Caco-2 (cell line): ENCODE measurements around the gene RAI1. TPM values are rescaled to one million over a fixed set of nuclear protein-coding genes. Genes with fewer than 3 reads are reported as not detected.

ENCODE experiments used
- BruUV-seq: library from RNA; stranded (reverse); fragments of 400-500 nt; replicated peaks from 2 replicates; lab custom pipeline; 2021; lab: Mats Ljungman, UMichigan
- CTCF ChIA-PET: fragments of 300-600 bp; sonication (Branson Sonifier 250); formaldehyde crosslinking; loops from one replicate; lab custom pipeline; 2022; ENCODE audit warnings: antibody characterized with exemption; lab: Charles Lee
- POLR2A ChIA-PET: fragments of 300-600 bp; sonication (Branson Sonifier 250); formaldehyde crosslinking; loops from one replicate; lab custom pipeline; 2022; ENCODE audit warnings: antibody characterized with exemption; lab: Charles Lee
- DNase-seq, 2 experiments: peaks; one replicate each; pipeline versions ENCODE4 v3.0.0 to v3.0.0-alpha.2; 2020 to 2022
- H3K27me3 ChIP-seq: replicated peaks from 2 replicates; pipeline ENCODE4 v1.6.0; 2011; ENCODE audit warnings: low read length; ENCODE audit not compliant: control insufficient read depth, insufficient read depth
- H3K36me3 ChIP-seq: 2 replicates; pipeline ENCODE4 v1.5.1; 2011; ENCODE audit warnings: low read length; ENCODE audit not compliant: control insufficient read depth, insufficient read depth
- H3K4me1 ChIP-seq: fragments of 250-450 bp; sonication (Bioruptor Pico); 2 replicates; pipeline ENCODE4 v1.5.1; 2020; ENCODE audit warnings: mild to moderate bottlenecking
- H3K4me3 ChIP-seq: 2 replicates; pipeline ENCODE4 v1.5.1; 2011; ENCODE audit warnings: low read depth, mild to moderate bottlenecking, control low read depth, low read length
- H3K9me3 ChIP-seq: fragments of 250-450 bp; sonication (Bioruptor Pico); 2 replicates; pipeline ENCODE4 v1.5.1; 2020; ENCODE audit warnings: mild to moderate bottlenecking, moderate library complexity
- H3K27ac Mint-ChIP-seq: one replicate; pipeline ENCODE4 v1.8.0; 2022; ENCODE audit warnings: mixed read lengths; ENCODE audit not compliant: unreplicated experiment
- H3K27me3 Mint-ChIP-seq: one replicate; pipeline ENCODE4 v1.8.0; 2022; ENCODE audit warnings: mixed read lengths; ENCODE audit not compliant: insufficient read depth, unreplicated experiment
- H3K36me3 Mint-ChIP-seq: one replicate; pipeline ENCODE4 v1.8.0; 2022; ENCODE audit warnings: mild to moderate bottlenecking, mixed read lengths; ENCODE audit not compliant: insufficient read depth, unreplicated experiment
- H3K4me1 Mint-ChIP-seq: one replicate; pipeline ENCODE4 v1.8.0; 2022; ENCODE audit warnings: low read depth, mixed read lengths; ENCODE audit not compliant: unreplicated experiment
- H3K4me3 Mint-ChIP-seq: one replicate; pipeline ENCODE4 v1.8.0; 2022; ENCODE audit warnings: mild to moderate bottlenecking, moderate library complexity, mixed read lengths; ENCODE audit not compliant: unreplicated experiment
- H3K9me3 Mint-ChIP-seq: one replicate; pipeline ENCODE4 v1.8.0; 2022; ENCODE audit warnings: mixed read lengths; ENCODE audit not compliant: unreplicated experiment
- CTCF ChIP-seq, 2 experiments: fragments of 200-600 bp in 1 of 2; IDR thresholded peaks; 1 replicate in 1 of 2; 2 replicates in 1 of 2; pipeline versions ENCODE4 v1.5.1 to v1.8.0; 2011 to 2022; ENCODE audit warnings: antibody characterized with exemption in 1 of 2, control low read depth in 1 of 2, inconsistent platforms in 1 of 2, low read depth in 1 of 2, low read length in 1 of 2, mild to moderate bottlenecking in 1 of 2, moderate library complexity in 1 of 2; ENCODE audit not compliant: insufficient read depth in 1 of 2, severe bottlenecking in 1 of 2, unreplicated experiment in 1 of 2
- intact Hi-C: fragments of 100-400 bp; cut with micrococcal nuclease; formaldehyde crosslinking; loops from one replicate; pipeline ENCODE4 v1.10.0; 2022; ENCODE audit not compliant: unreplicated experiment
- total RNA-seq: library from RNA; stranded (reverse); gene quantifications from 2 replicates; pipeline ENCODE4 v1.2.3, GENCODE V29; 2022

RAI1 gene
- total RNA-seq, 1 experiment from 2014 or later, result 44.3 TPM

GRCh38 chr17:17760872-17761550, 79.8 kb downstream of the RAI1 start:
- no peaks in the 10 kb centered on the region for H3K4me1 ChIP-seq
- CTCF ChIA-PET, result no interaction called here
- H3K4me3 Mint-ChIP-seq, result no peak overlapping the region
- H3K9me3 Mint-ChIP-seq, result no peaks in the 10 kb centered on the region
- peaks cover 1% of the 10 kb centered on the region; the same call in 1 of the 2 replicates for H3K36me3 ChIP-seq
- H3K27me3 ChIP-seq, result no peaks in the 10 kb centered on the region
- no peaks in the 10 kb centered on the region for H3K9me3 ChIP-seq
- H3K36me3 Mint-ChIP-seq, result peaks cover 26% of the 10 kb centered on the region
- DNase-seq, result no peak
- no peak overlapping the region for H3K4me3 ChIP-seq
- no peak for TF ChIP-seq CTCF (IDR thresholded peaks at IDR 0.05; ENCODE audit: insufficient read depth in 1 of 2, low read depth in 1 of 2, low read length in 1 of 2, severe bottlenecking in 1 of 2, unreplicated experiment in 1 of 2)
- no peaks in the 10 kb centered on the region for H3K27me3 Mint-ChIP-seq
- POLR2A ChIA-PET, result no interaction called here
- intact Hi-C loops, result no loop called here
- H3K27ac Mint-ChIP-seq, result no peak overlapping the region
- BruUV-seq, result no TSS peak
- no peaks in the 10 kb centered on the region for H3K4me1 Mint-ChIP-seq

GRCh38 chr17:17761894-17762743, 80.9 kb downstream of the RAI1 start:
- H3K4me1 Mint-ChIP-seq, result no peaks in the 10 kb centered on the region
- no TSS peak for BruUV-seq
- intact Hi-C loops, result no loop called here
- ChIA-PET POLR2A (interaction anchor here (0.5 kb wide), 1 partner anchor 97 kb away, joined by 4 read pairs; no protein-coding TSS in a partner anchor), CTCF (interaction anchor here (1.0 kb wide), 1 partner anchor 51 kb away, joined by 4 read pairs; no protein-coding TSS in a partner anchor)
- Histone ChIP-seq H3K27me3 (no peaks in the 10 kb centered on the region), H3K9me3 (no peaks in the 10 kb centered on the region), H3K4me1 (no peaks in the 10 kb centered on the region), H3K4me3 (no peak overlapping the region), H3K36me3 (peaks cover 1% of the 10 kb centered on the region; the same call in 1 of the 2 replicates)
- peaks cover 18% of the 10 kb centered on the region for H3K36me3 Mint-ChIP-seq
- no peaks in the 10 kb centered on the region for H3K27me3 Mint-ChIP-seq
- no peak overlapping the region for H3K4me3 Mint-ChIP-seq
- TF ChIP-seq CTCF (IDR thresholded peaks at IDR 0.05; ENCODE audit: insufficient read depth in 1 of 2, low read depth in 1 of 2, low read length in 1 of 2, severe bottlenecking in 1 of 2, unreplicated experiment in 1 of 2), result no peak
- H3K27ac Mint-ChIP-seq, result no peak overlapping the region
- no peaks in the 10 kb centered on the region for H3K9me3 Mint-ChIP-seq
- DNase-seq, result no peak

DNA sequence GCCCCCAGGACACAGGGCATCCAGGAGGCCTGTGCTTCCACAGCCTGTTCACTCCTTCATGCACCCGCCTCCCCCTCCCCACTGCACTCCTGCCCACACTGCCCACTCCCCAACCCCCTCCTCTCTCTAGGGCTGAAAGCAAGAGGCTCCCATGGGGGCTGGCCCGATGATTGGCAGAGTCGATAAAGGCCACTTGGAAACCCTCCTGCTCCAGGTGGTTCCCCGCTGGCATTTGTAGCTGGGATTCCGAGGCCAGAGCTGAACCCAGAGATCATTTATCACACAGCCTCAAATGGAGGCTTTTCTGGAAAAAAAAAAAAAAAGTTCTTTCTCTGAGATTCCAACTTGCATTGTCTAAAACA, 81.5 kb downstream of the RAI1 start:
- no peaks in the 10 kb centered on the region for H3K9me3 ChIP-seq
- ChIA-PET CTCF (interaction anchor here (1.0 kb wide), 1 partner anchor 50 kb away, joined by 4 read pairs; no protein-coding TSS in a partner anchor), POLR2A (no interaction called here)
- Mint-ChIP-seq H3K36me3 (peaks cover 18% of the 10 kb centered on the region), H3K27me3 (no peaks in the 10 kb centered on the region), H3K9me3 (no peaks in the 10 kb centered on the region), H3K27ac (no peak overlapping the region), H3K4me1 (no peaks in the 10 kb centered on the region), H3K4me3 (no peak overlapping the region)
- H3K36me3 ChIP-seq, result peaks cover 1% of the 10 kb centered on the region; the same call in 1 of the 2 replicates
- H3K27me3 ChIP-seq, result no peaks in the 10 kb centered on the region
- DNase-seq, result no peak
- intact Hi-C loops, result no loop called here
- no TSS peak for BruUV-seq
- H3K4me3 ChIP-seq, result no peak overlapping the region
- H3K4me1 ChIP-seq, result no peaks in the 10 kb centered on the region
- TF ChIP-seq CTCF (IDR thresholded peaks at IDR 0.05; ENCODE audit: insufficient read depth in 1 of 2, low read depth in 1 of 2, low read length in 1 of 2, severe bottlenecking in 1 of 2, unreplicated experiment in 1 of 2), result no peak
